ENCODE measurements around the gene GRB7. TPM values are rescaled to one million over a fixed set of nuclear protein-coding genes. Genes with fewer than 3 reads are reported as not detected.
A peak's percentile ranks its signal among the peaks of the same experiment; 100 is the strongest.

The GRB7 gene
- total and polyA plus RNA-seq, 2 experiments from 2014 or later: 12.8 to 28.9 TPM

- peak; percentile 52 for TF ChIP-seq POLR2AphosphoS5 (IDR thresholded peaks at IDR 0.05; ENCODE audit: low read depth)
- no peak for TF ChIP-seq STAT1 (IDR thresholded peaks at IDR 0.05; ENCODE audit: unreplicated experiment)
- no peak for TF ChIP-seq JUNB (IDR thresholded peaks at IDR 0.05; ENCODE audit: unreplicated experiment)
- no peak for TF ChIP-seq REST (IDR thresholded peaks at IDR 0.05; ENCODE audit: unreplicated experiment)
- peak; percentile 57; the same call in 1 of the 2 replicates for TF ChIP-seq ETS1 (IDR thresholded peaks at IDR 0.05)
Measured at GRCh38 chr17:39740357-39741111, 2.8 kb downstream of the GRB7 start (continued).

- Histone ChIP-seq H3K27me3 (ENCODE audit: insufficient read depth) (no peaks in the 10 kb centered on the region), H3K36me3 (ENCODE audit: insufficient read depth) (no peaks in the 10 kb centered on the region)
- peaks cover 24% of the 10 kb centered on the region for H3K4me1 Mint-ChIP-seq
- TF ChIP-seq ZNF114 (CRISPR knock-in tag; IDR thresholded peaks at IDR 0.05) (no peak), CREB1 (CRISPR knock-in tag; IDR thresholded peaks at IDR 0.05; ENCODE audit: low read depth) (no peak), REST (IDR thresholded peaks at IDR 0.05; ENCODE audit: unreplicated experiment) (no peak), ETS1 (IDR thresholded peaks at IDR 0.05) (no peak), POLR2AphosphoS5 (IDR thresholded peaks at IDR 0.05; ENCODE audit: low read depth) (no peak), EZH2 (IDR thresholded peaks at IDR 0.05; ENCODE audit: low read depth, unreplicated experiment) (no peak), JUNB (IDR thresholded peaks at IDR 0.05; ENCODE audit: unreplicated experiment) (no peak)
Measured at GRCh38 chr17:39742126-39742855, 4.6 kb downstream of the GRB7 start.

More at GRCh38 chr17:39742126-39742855, 4.6 kb downstream of the GRB7 start:
- no peak overlapping the region for H3K4me2 ChIP-seq
- Mint-ChIP-seq H3K27ac (no peak overlapping the region), H3K36me3 (ENCODE audit: low read depth) (peaks cover 36% of the 10 kb centered on the region), H3K27me3 (ENCODE audit: insufficient read depth, low read depth, poor library complexity) (peaks cover 21% of the 10 kb centered on the region), H3K9me3 (no peaks in the 10 kb centered on the region), H3K4me3 (no peak overlapping the region)
- no peaks in the 10 kb centered on the region for H4K20me1 ChIP-seq (replicated peaks; ENCODE audit: insufficient read depth)
- ATAC-seq: no peak
- H3F3A ChIP-seq (replicated peaks; ENCODE audit: low read depth): peaks cover 22% of the 10 kb centered on the region
- peaks cover 18% of the 10 kb centered on the region for H3K79me2 ChIP-seq (replicated peaks; ENCODE audit: insufficient read depth)
- no peak overlapping the region for H3K27ac ChIP-seq (ENCODE audit: low read depth)
- DNase-seq (ENCODE audit: low spot score): no peak
- H3K4me1 ChIP-seq (ENCODE audit: insufficient read depth): peaks cover 22% of the 10 kb centered on the region
- H3K9me2 ChIP-seq (ENCODE audit: insufficient read depth): no peaks in the 10 kb centered on the region
- H3K4me3 ChIP-seq: no peak overlapping the region
- no peak overlapping the region for H2AFZ ChIP-seq

Measured in GM23338 (cell line).